Kidney epithelial cell (primary cell): Measurements from ENCODE around the gene ITPKB. TPM values are rescaled to one million over a fixed set of nuclear protein-coding genes. Genes with fewer than 3 reads are reported as not detected.

Experiments used
- DNase-seq: peaks from one replicate; pipeline ENCODE4 v3.0.0-alpha.2; 2010; ENCODE audit warnings: low read depth
- H3K27me3 ChIP-seq: 2 replicates; pipeline ENCODE4 v1.6.0; 2011; ENCODE audit warnings: low read length; ENCODE audit not compliant: control insufficient read depth, insufficient read depth
- H3K36me3 ChIP-seq: 2 replicates; pipeline ENCODE4 v1.5.1; 2011; ENCODE audit warnings: low read length; ENCODE audit not compliant: control insufficient read depth, insufficient read depth
- H3K4me3 ChIP-seq: 2 replicates; pipeline ENCODE4 v1.5.1; 2011; ENCODE audit warnings: low read depth, mild to moderate bottlenecking, control low read depth, low read length
- total RNA-seq: library from RNA; depleted of rRNA; stranded (reverse); fragments of >200 nt; gene quantifications from 2 replicates; pipeline ENCODE4 v1.2.3, GENCODE V29; 2015
- TF ChIP-seq, protein P1 (sequence below): IDR thresholded peaks from 2 replicates; pipeline ENCODE4 v1.5.1; 2011; ENCODE audit warnings: mild to moderate bottlenecking, moderate library complexity, low read length, control low read depth, inconsistent platforms; ENCODE audit not compliant: insufficient read depth, poor library complexity, severe bottlenecking

Gene ITPKB
- total RNA-seq, 1 donor from 2014 or later = 11.7 TPM

- no peaks in the 10 kb centered on the region for H3K27me3 ChIP-seq
- H3K4me3 ChIP-seq = no peak overlapping the region
- TF ChIP-seq, protein P1, sequence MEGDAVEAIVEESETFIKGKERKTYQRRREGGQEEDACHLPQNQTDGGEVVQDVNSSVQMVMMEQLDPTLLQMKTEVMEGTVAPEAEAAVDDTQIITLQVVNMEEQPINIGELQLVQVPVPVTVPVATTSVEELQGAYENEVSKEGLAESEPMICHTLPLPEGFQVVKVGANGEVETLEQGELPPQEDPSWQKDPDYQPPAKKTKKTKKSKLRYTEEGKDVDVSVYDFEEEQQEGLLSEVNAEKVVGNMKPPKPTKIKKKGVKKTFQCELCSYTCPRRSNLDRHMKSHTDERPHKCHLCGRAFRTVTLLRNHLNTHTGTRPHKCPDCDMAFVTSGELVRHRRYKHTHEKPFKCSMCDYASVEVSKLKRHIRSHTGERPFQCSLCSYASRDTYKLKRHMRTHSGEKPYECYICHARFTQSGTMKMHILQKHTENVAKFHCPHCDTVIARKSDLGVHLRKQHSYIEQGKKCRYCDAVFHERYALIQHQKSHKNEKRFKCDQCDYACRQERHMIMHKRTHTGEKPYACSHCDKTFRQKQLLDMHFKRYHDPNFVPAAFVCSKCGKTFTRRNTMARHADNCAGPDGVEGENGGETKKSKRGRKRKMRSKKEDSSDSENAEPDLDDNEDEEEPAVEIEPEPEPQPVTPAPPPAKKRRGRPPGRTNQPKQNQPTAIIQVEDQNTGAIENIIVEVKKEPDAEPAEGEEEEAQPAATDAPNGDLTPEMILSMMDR = no peak
- peaks cover 2% of the 10 kb centered on the region for H3K36me3 ChIP-seq
- no peak for DNase-seq
Observed at GRCh38 chr1:226643611-226644540, 95.2 kb downstream of the ITPKB start.

DNA sequence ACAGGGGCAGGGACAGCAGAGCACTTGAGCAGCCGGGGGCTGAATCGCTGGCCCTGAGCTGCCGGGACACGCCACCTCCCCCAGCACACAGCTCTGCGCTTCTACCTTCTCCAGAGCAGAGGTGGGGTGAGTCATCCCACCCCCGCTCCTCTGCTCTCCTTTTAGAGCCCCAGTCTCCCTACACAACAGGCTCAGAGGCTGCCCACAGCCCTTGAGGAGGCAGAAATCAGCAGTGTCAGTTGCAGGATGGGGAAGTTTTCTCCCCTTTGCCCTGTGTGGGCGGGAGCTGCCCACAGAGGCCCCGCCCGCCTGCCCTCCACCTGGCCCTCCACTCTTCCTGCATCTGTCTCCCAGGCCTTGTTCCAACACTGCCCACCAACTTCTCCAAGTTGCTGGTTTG lies 95.9 kb downstream of the ITPKB start:
- TF ChIP-seq, protein P1 = no peak
- H3K36me3 ChIP-seq = peaks cover 2% of the 10 kb centered on the region
- no peak overlapping the region for H3K4me3 ChIP-seq
- peak; percentile 55 for DNase-seq
- no peaks in the 10 kb centered on the region for H3K27me3 ChIP-seq

DNA sequence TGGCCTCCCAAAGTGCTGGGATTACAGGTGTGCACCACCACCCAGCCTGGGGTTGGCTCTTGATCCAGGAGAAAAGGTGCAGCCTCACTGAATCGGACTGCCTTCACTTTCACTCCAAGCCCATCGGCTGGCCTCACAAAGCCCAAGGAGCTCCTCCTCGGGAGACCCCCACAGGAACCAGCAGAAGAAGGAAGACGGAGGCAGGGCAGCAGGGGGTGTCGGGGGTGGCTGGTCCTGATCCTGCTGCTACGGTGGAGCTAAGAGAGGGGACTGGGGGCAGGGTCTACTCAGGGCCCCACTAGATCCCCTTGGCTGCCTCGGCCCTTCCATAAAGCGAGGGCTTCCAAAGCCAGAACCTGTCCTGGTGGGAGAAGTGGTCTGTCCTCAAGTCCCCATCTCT lies 96.7 kb downstream of the ITPKB start:
- no peak overlapping the region for H3K4me3 ChIP-seq
- DNase-seq = no peak
- no peaks in the 10 kb centered on the region for H3K27me3 ChIP-seq
- TF ChIP-seq, protein P1 = no peak
- H3K36me3 ChIP-seq = peaks cover 2% of the 10 kb centered on the region

GRCh38 chr1:226641671-226642231 lies 97.3 kb downstream of the ITPKB start:
- DNase-seq = no peak
- TF ChIP-seq, protein P1 = no peak
- H3K4me3 ChIP-seq = no peak overlapping the region
- H3K36me3 ChIP-seq = no peaks in the 10 kb centered on the region
- no peaks in the 10 kb centered on the region for H3K27me3 ChIP-seq

- Histone ChIP-seq H3K27me3 (no peaks in the 10 kb centered on the region), H3K36me3 (no peaks in the 10 kb centered on the region), H3K4me3 (no peak overlapping the region)
- TF ChIP-seq, protein P1 = no peak
- DNase-seq = no peak
Observed at GRCh38 chr1:226640321-226641136, 98.6 kb downstream of the ITPKB start.
